22Rv1 (cell line): ENCODE data around the gene MCU.

Source experiments
- CTCF ChIP-seq: fragments of 450-650 bp; IDR thresholded peaks from 2 replicates; pipeline ENCODE4 v1.5.1; 2017; ENCODE audit warnings: mild to moderate bottlenecking
- ZFX ChIP-seq: fragments of 450-650 bp; IDR thresholded peaks from 2 replicates; pipeline ENCODE4 v1.6.1; 2017; ENCODE audit warnings: antibody characterized with exemption, borderline replicate concordance

- TF ChIP-seq CTCF: no peak
- TF ChIP-seq ZFX: no peak
These were observed 218.8 kb downstream of the MCU start for GRCh38 chr10:72910705-72911104.
